ENCODE results near the gene TYMP. TPM values are rescaled to one million over a fixed set of nuclear protein-coding genes. Genes with fewer than 3 reads are reported as not detected.

The TYMP gene, protein sequence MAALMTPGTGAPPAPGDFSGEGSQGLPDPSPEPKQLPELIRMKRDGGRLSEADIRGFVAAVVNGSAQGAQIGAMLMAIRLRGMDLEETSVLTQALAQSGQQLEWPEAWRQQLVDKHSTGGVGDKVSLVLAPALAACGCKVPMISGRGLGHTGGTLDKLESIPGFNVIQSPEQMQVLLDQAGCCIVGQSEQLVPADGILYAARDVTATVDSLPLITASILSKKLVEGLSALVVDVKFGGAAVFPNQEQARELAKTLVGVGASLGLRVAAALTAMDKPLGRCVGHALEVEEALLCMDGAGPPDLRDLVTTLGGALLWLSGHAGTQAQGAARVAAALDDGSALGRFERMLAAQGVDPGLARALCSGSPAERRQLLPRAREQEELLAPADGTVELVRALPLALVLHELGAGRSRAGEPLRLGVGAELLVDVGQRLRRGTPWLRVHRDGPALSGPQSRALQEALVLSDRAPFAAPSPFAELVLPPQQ
- 9.0 and 10.8 TPM in 2 replicates for total RNA-seq
- long read RNA-seq, result 0 reads

DNA sequence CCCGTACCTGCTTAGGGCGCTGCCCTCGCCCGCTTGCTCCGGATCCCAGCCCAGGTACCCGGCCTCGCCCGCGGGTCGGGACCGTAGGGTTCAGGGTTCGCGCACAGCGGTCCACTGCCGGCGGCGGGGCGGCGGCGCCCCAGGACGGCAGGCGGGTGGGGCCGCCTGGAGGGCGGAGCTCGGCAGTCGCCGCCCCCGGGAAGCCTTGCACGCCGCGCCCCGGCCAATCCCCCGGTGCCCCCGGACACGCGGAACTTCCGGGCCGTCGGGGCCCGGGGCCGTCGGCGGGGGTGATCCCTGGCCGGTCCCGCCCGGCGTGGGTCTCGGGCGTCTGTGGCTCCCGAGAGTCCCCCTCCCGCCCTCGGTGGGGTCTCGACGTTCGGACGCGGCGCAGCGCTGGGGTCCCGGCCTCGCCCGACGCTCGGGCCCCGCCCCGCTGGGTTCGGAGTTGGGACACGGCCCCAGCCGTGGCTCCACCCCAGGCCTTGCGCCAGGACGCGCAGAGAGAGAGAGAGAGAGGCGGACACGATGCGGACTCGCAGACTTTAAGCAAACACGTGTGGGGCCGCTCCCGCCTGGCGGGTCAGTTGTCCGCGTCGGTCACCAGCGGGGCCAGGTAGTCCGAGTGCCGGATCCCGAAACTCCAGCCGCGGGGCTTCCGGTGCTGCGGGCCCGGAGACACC lies at the start of gene TYMP:
Gene TYMP (minus strand): TSS at position 116 of the 683 bp plus-strand sequence. CDS start 303 bp downstream, outside the sequence.
- DNase-seq (ENCODE audit: extremely low spot score, unreplicated experiment), result peak; percentile 86
- peaks cover 17% of the 10 kb centered on the region for H3K4me1 Mint-ChIP-seq (ENCODE audit: unreplicated experiment)
- H3K9me3 Mint-ChIP-seq (ENCODE audit: unreplicated experiment), result no peaks in the 10 kb centered on the region
- no peak for TF ChIP-seq CTCF (IDR thresholded peaks at IDR 0.05)
- no peaks in the 10 kb centered on the region for H3K36me3 Mint-ChIP-seq (ENCODE audit: unreplicated experiment)
- peak within 1 kb of the TSS; percentile 71 for H3K4me3 Mint-ChIP-seq (ENCODE audit: unreplicated experiment)
- peak within 1 kb of the TSS; percentile 62 for H3K27ac Mint-ChIP-seq (ENCODE audit: unreplicated experiment)
- peaks cover 17% of the 10 kb centered on the region for H3K27me3 Mint-ChIP-seq (ENCODE audit: unreplicated experiment)

DNA sequence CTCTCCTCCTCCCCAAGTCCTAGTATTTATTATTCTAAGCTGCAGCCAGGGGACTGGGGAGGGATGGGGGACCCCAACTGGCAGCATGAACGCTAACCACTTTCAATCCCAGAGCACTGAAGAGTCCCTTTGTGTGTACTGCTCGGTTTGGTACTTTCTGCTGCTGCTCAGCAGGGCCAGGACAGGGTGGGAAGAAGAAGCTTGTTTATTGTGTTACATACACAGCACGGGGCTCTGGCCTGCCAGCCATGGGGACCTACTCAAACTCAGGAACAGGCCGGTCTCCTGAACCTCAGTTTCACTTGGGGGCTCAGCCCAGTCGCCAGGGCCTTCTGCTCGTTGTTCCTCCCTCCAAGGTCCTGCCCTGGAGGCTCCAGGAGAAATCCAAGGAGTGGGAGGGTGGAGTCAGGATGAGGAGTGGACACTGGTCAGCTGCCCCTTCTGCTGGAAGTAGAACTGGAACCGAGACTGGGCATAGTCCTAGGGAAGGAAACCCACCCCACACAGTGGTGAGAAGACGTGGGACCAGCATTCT lies 49.0 kb upstream of the TYMP start:
- H3K4me3 Mint-ChIP-seq (ENCODE audit: unreplicated experiment), result no peak overlapping the region
- TF ChIP-seq CTCF (IDR thresholded peaks at IDR 0.05), result no peak
- H3K36me3 Mint-ChIP-seq (ENCODE audit: unreplicated experiment), result no peaks in the 10 kb centered on the region
- no peak overlapping the region for H3K27ac Mint-ChIP-seq (ENCODE audit: unreplicated experiment)
- H3K27me3 Mint-ChIP-seq (ENCODE audit: unreplicated experiment), result no peaks in the 10 kb centered on the region
- H3K4me1 Mint-ChIP-seq (ENCODE audit: unreplicated experiment), result peaks cover 16% of the 10 kb centered on the region
- no peak for DNase-seq (ENCODE audit: extremely low spot score, unreplicated experiment)
- no peaks in the 10 kb centered on the region for H3K9me3 Mint-ChIP-seq (ENCODE audit: unreplicated experiment)

- Mint-ChIP-seq H3K9me3 (ENCODE audit: unreplicated experiment) (no peaks in the 10 kb centered on the region), H3K27me3 (ENCODE audit: unreplicated experiment) (no peaks in the 10 kb centered on the region), H3K27ac (ENCODE audit: unreplicated experiment) (no peak within 1 kb of the TSS), H3K4me1 (ENCODE audit: unreplicated experiment) (peaks cover 10% of the 10 kb centered on the region), H3K4me3 (ENCODE audit: unreplicated experiment) (no peak within 1 kb of the TSS), H3K36me3 (ENCODE audit: unreplicated experiment) (no peaks in the 10 kb centered on the region)
- DNase-seq (ENCODE audit: extremely low spot score, unreplicated experiment), result no peak
- no peak for TF ChIP-seq CTCF (IDR thresholded peaks at IDR 0.05)
Observed at GRCh38 chr22:50577987-50578775, 48.4 kb upstream of the TYMP start, which contains the start of gene CPT1B. TSS of gene CPT1B (minus strand) at chr22:50578427. CDS start at chr22:50577915, 512 bp downstream.

DNA sequence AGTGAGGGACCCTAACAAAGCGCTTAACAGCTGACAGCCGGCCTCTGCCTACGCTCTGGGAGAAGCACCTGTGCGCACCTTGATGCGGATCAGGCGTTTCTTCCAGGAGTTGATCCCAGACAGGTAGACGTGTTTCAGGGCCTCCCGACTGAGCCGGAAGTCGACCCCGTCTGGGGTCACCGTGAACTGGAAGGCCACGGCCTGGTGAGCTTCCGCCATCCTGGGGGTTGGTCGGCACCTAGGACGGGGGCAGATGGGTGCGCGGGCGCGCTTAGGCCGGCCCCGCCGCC lies 47.8 kb upstream of the TYMP start:
- no peak overlapping the region for H3K27ac Mint-ChIP-seq (ENCODE audit: unreplicated experiment)
- peaks cover 10% of the 10 kb centered on the region for H3K4me1 Mint-ChIP-seq (ENCODE audit: unreplicated experiment)
- no peak overlapping the region for H3K4me3 Mint-ChIP-seq (ENCODE audit: unreplicated experiment)
- no peaks in the 10 kb centered on the region for H3K27me3 Mint-ChIP-seq (ENCODE audit: unreplicated experiment)
- peaks cover 3% of the 10 kb centered on the region for H3K36me3 Mint-ChIP-seq (ENCODE audit: unreplicated experiment)
- DNase-seq (ENCODE audit: extremely low spot score, unreplicated experiment), result no peak
- no peak for TF ChIP-seq CTCF (IDR thresholded peaks at IDR 0.05)
- no peaks in the 10 kb centered on the region for H3K9me3 Mint-ChIP-seq (ENCODE audit: unreplicated experiment)

Measured in osteocyte (in vitro differentiated cells).